Vagina (tissue), 2 donors: ENCODE results near the gene TBC1D25.

Source experiments
- CTCF ChIP-seq, 3 experiments: fragments of 450-650 bp in 2 of 3; fragments of 200-600 bp in 1 of 3; sonication (generic) in 1 of 3; IDR thresholded peaks; one replicate each; pipeline ENCODE4 v1.5.1; 2017 to 2019; ENCODE audit warnings: antibody characterized with exemption in 3 of 3, mild to moderate bottlenecking in 2 of 3, moderate library complexity in 2 of 3
- POLR2AphosphoS5 ChIP-seq, 2 donors: sonication (generic); formaldehyde crosslinking; IDR thresholded peaks; one replicate each; pipeline ENCODE4 v1.9.0; 2017; ENCODE audit warnings: antibody characterized with exemption in 2 of 2, mild to moderate bottlenecking in 2 of 2, low read depth in 1 of 2; ENCODE audit not compliant: insufficient read depth in 1 of 2

- TF ChIP-seq CTCF (IDR thresholded peaks at IDR 0.05) (no peak), POLR2AphosphoS5 (IDR thresholded peaks at IDR 0.05; ENCODE audit: insufficient read depth in 1 of 2, low read depth in 1 of 2) (no peak)
These were observed 47.1 kb upstream of the TBC1D25 start for GRCh38 chrX:48492293-48492910.
